ENCODE measurements around the gene SLC22A17. TPM values are rescaled to one million over a fixed set of nuclear protein-coding genes. Genes with fewer than 3 reads are reported as not detected.

Gene SLC22A17
- total and polyA plus RNA-seq, 2 of the 8 experiments (the other 6 are each of a cell fraction or from before 2014, with no cell fraction given) = 43.0 to 49.0 TPM

DNA sequence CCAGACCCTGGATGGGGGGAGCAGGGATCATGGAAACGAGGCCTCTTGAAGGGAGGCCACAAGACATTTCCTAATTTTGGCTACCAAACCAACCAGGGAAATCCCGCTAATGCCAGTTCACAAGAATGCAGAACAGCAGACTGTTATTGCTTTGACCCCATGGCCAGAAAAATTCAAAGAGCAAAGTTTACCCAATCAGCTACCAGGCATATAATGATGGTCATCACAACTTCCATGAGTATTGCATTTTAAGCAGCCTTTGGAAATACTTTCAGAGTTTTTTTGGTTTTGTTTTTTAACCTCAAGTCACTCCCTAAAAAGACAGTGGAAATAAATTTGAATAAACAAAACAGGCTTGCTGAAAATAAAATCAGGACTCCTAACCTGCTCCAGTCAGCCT is 19.8 kb upstream of the SLC22A17 start, which contains the start of gene IL25 (continued):
- TF ChIP-seq CBX5 (IDR thresholded peaks at IDR 0.05; ENCODE audit: low read depth, low read length) = no peak
- TF ChIP-seq CTBP2 (IDR thresholded peaks at IDR 0.05; ENCODE audit: borderline replicate concordance, insufficient read depth, insufficient read length, low read length) = no peak

All from H1 (cell line).